Astrocyte of the cerebellum (primary cell): ENCODE data around the gene ZNF285.
A peak's percentile ranks its signal among the peaks of the same experiment; 100 is the strongest.
"Not testable (repeated sequence)": the region's sequence is repeated elsewhere in the genome, so short reads cannot be mapped to it uniquely, and the experiment has no call there.

ENCODE experiments used
- DNase-seq: peaks from one replicate; pipeline ENCODE4 v3.0.0-alpha.2; 2011; ENCODE audit warnings: low read depth
- H3K4me3 ChIP-seq: 2 replicates; pipeline ENCODE4 v1.5.1; 2011; ENCODE audit warnings: mild to moderate bottlenecking, low read depth, low read length, moderate library complexity
- CTCF ChIP-seq: IDR thresholded peaks from 2 replicates; pipeline ENCODE4 v1.5.1; 2012; ENCODE audit warnings: low read length, low read depth, moderate library complexity, mild to moderate bottlenecking; ENCODE audit errors: missing control alignments
- in situ Hi-C: cut with HindIII; loops from 2 replicates; pipeline ENCODE4 v1.10.0; 2017; ENCODE audit warnings: low sequenced_read_pairs

ZNF285 gene

GRCh38 chr19:44401139-44402115, at the start of gene ZNF285:
Gene ZNF285 (minus strand): TSS chr19:44401608. CDS start chr19:44397213, 4,395 bp downstream.
- no peak for TF ChIP-seq CTCF
- H3K4me3 ChIP-seq = peak within 1 kb of the TSS; percentile 69
- in situ Hi-C loops = no loop called here
- peak; percentile 90 for DNase-seq

- no peak for TF ChIP-seq CTCF
- in situ Hi-C loops = no loop called here
- peak within 1 kb of the TSS; percentile 75 for H3K4me3 ChIP-seq
- DNase-seq = peak; percentile 85
These were observed 46.7 kb upstream of the ZNF285 start, which contains the start of gene ZNF229 for GRCh38 chr19:44447916-44448674. Gene ZNF229 (minus strand): TSS chr19:44448472. CDS start chr19:44442847, 5,625 bp downstream.

- no peak for TF ChIP-seq CTCF
- in situ Hi-C loops = no loop called here
- DNase-seq = no peak
- H3K4me3 ChIP-seq = no peak overlapping the region
These were observed 37.0 kb upstream of the ZNF285 start for GRCh38 chr19:44438441-44438840.

- in situ Hi-C loops = no loop called here
- no peak overlapping the region for H3K4me3 ChIP-seq
- no peak for TF ChIP-seq CTCF
- no peak for DNase-seq
These were observed 34.0 kb upstream of the ZNF285 start for GRCh38 chr19:44435441-44435840.

- TF ChIP-seq CTCF = no peak
- in situ Hi-C loops = no loop called here
These were observed 29.5 kb upstream of the ZNF285 start for GRCh38 chr19:44430956-44431355.

GRCh38 chr19:44415553-44415952, 14.1 kb upstream of the ZNF285 start:
- H3K4me3 ChIP-seq, in situ Hi-C loops, DNase-seq: not testable (repeated sequence)

More at GRCh38 chr19:44430956-44431355, 29.5 kb upstream of the ZNF285 start:
- H3K4me3 ChIP-seq = no peak overlapping the region
- DNase-seq = no peak

- H3K4me3 ChIP-seq, in situ Hi-C loops, DNase-seq: not testable (repeated sequence)
These were observed 12.1 kb downstream of the ZNF285 start for GRCh38 chr19:44389268-44389667.
